Lower lobe of right lung (tissue), 2 donors: ENCODE data around the gene TCEAL4. TPM values are rescaled to one million over a fixed set of nuclear protein-coding genes. Genes with fewer than 3 reads are reported as not detected.

Experiments
- ATAC-seq, 2 donors: fragments of 200-7000 bp; cut with Tn5 transposase; one replicate each; pipeline ENCODE4 v1.9.1; 2020 to 2022; ENCODE audit warnings: mild to moderate bottlenecking in 2 of 2, moderate library complexity in 2 of 2
- DNase-seq: peaks from one replicate; pipeline ENCODE4 v3.0.0-alpha.2; 2020
- H3K27ac ChIP-seq: fragments of 200-600 bp; one replicate; pipeline ENCODE4 v1.8.0; 2022
- H3K27me3 ChIP-seq: fragments of 200-600 bp; one replicate; pipeline ENCODE4 v1.8.0; 2022; ENCODE audit warnings: low read depth
- H3K36me3 ChIP-seq: fragments of 200-600 bp; one replicate; pipeline ENCODE4 v1.8.0; 2022; ENCODE audit warnings: mild to moderate bottlenecking
- H3K4me1 ChIP-seq: fragments of 200-600 bp; one replicate; pipeline ENCODE4 v1.8.0; 2022
- H3K4me3 ChIP-seq: fragments of 200-600 bp; one replicate; pipeline ENCODE4 v1.8.0; 2022; ENCODE audit warnings: mild to moderate bottlenecking
- H3K9me3 ChIP-seq: fragments of 200-600 bp; one replicate; pipeline ENCODE4 v1.8.0; 2022
- CTCF ChIP-seq: fragments of 200-600 bp; IDR thresholded peaks from one replicate; pipeline ENCODE4 v1.8.0; 2022; ENCODE audit warnings: antibody characterized with exemption, mild to moderate bottlenecking
- intact Hi-C: fragments of 100-400 bp; cut with DNase I; formaldehyde crosslinking; loops from one replicate; pipeline ENCODE4 v1.11.0; 2022
- total RNA-seq: library from RNA; stranded (reverse); fragmentation: NEBNext Ultra II Directional; extraction: Animal tissue kit (Norgen Biotek cat#: 25700); gene quantifications from one replicate; pipeline ENCODE4 v1.2.1, GENCODE V29; 2021
- donor health status: DM: no; HTN: yes; CAD: no; lungs with severe emphysema.

TCEAL4 gene
- total RNA-seq, 1 donor from 2014 or later: 58.7 TPM

GRCh38 chrX:103565752-103566151 lies 19.6 kb upstream of the TCEAL4 start:
- ATAC-seq: no peak
- no peak overlapping the region for H3K4me3 ChIP-seq

GRCh38 chrX:103571121-103571520 lies 14.2 kb upstream of the TCEAL4 start:
- no peaks in the 10 kb centered on the region for H3K27me3 ChIP-seq
- DNase-seq (no peak), ATAC-seq (no peak)
- H3K27ac ChIP-seq: no peak overlapping the region
- TF ChIP-seq CTCF: no peak
- intact Hi-C loops: no loop called here
- H3K4me1 ChIP-seq: no peaks in the 10 kb centered on the region
- H3K36me3 ChIP-seq: no peaks in the 10 kb centered on the region
- no peak overlapping the region for H3K4me3 ChIP-seq
- no peaks in the 10 kb centered on the region for H3K9me3 ChIP-seq

More at GRCh38 chrX:103565752-103566151, 19.6 kb upstream of the TCEAL4 start:
- no peaks in the 10 kb centered on the region for H3K36me3 ChIP-seq
- intact Hi-C loops: no loop called here
- TF ChIP-seq CTCF: no peak
- no peaks in the 10 kb centered on the region for H3K4me1 ChIP-seq
- no peak for DNase-seq
- H3K9me3 ChIP-seq: no peaks in the 10 kb centered on the region
- H3K27me3 ChIP-seq: no peaks in the 10 kb centered on the region
- no peak overlapping the region for H3K27ac ChIP-seq

- intact Hi-C loops: no loop called here
- TF ChIP-seq CTCF: no peak
- no peak overlapping the region for H3K4me3 ChIP-seq
- H3K9me3 ChIP-seq: no peaks in the 10 kb centered on the region
- H3K27ac ChIP-seq: no peak overlapping the region
- H3K27me3 ChIP-seq: no peaks in the 10 kb centered on the region
- no peaks in the 10 kb centered on the region for H3K4me1 ChIP-seq
- no peak for ATAC-seq
- no peak for DNase-seq
- H3K36me3 ChIP-seq: no peaks in the 10 kb centered on the region
Observed at GRCh38 chrX:103571726-103572125, 13.6 kb upstream of the TCEAL4 start.

GRCh38 chrX:103573202-103573601 lies 12.1 kb upstream of the TCEAL4 start:
- Histone ChIP-seq H3K4me3 (no peak overlapping the region), H3K4me1 (no peaks in the 10 kb centered on the region), H3K9me3 (no peaks in the 10 kb centered on the region), H3K36me3 (no peaks in the 10 kb centered on the region), H3K27me3 (no peaks in the 10 kb centered on the region), H3K27ac (no peak overlapping the region)
- intact Hi-C loops: no loop called here
- no peak for ATAC-seq
- no peak for DNase-seq
- TF ChIP-seq CTCF: no peak

- intact Hi-C loops: no loop called here
- Histone ChIP-seq H3K4me1 (no peaks in the 10 kb centered on the region), H3K27ac (no peak overlapping the region), H3K4me3 (peak overlapping the region; percentile 62), H3K27me3 (no peaks in the 10 kb centered on the region), H3K36me3 (no peaks in the 10 kb centered on the region), H3K9me3 (no peaks in the 10 kb centered on the region)
- no peak for DNase-seq
- TF ChIP-seq CTCF: no peak
- no peak for ATAC-seq
Observed at GRCh38 chrX:103584596-103584995, 719 bp upstream of the TCEAL4 start.

- peak; percentile 40 for DNase-seq
- no peak for TF ChIP-seq CTCF
- H3K4me1 ChIP-seq: no peaks in the 10 kb centered on the region
- peak; percentile 67 to 70 for ATAC-seq
- H3K4me3 ChIP-seq: peak overlapping the region; percentile 62
- H3K27me3 ChIP-seq: no peaks in the 10 kb centered on the region
- intact Hi-C loops: no loop called here
- peak overlapping the region; percentile 77 for H3K27ac ChIP-seq
- no peaks in the 10 kb centered on the region for H3K36me3 ChIP-seq
- H3K9me3 ChIP-seq: no peaks in the 10 kb centered on the region
Observed at GRCh38 chrX:103586314-103586646, 965 bp downstream of the TCEAL4 start.
